ENCODE data around the gene KPNA6.

GRCh38 chr1:32106663-32107275 is 1.1 kb upstream of the KPNA6 start:
- TF ChIP-seq SIN3A (IDR thresholded peaks at IDR 0.05; ENCODE audit: low read depth) (no peak), YY1 (IDR thresholded peaks at IDR 0.05; ENCODE audit: extremely low read depth, insufficient replicate concordance, low read depth, low read length) (no peak), POLR2A (IDR thresholded peaks at IDR 0.05; ENCODE audit: borderline replicate concordance, extremely low read depth, insufficient read depth, insufficient read length) (no peak), EZH2phosphoT487 (IDR thresholded peaks at IDR 0.05; ENCODE audit: borderline replicate concordance) (no peak), RAD21 (IDR thresholded peaks at IDR 0.05; ENCODE audit: low read depth) (no peak), SP1 (IDR thresholded peaks at IDR 0.05; ENCODE audit: low read depth) (no peak)
- TF ChIP-seq, protein P1, sequence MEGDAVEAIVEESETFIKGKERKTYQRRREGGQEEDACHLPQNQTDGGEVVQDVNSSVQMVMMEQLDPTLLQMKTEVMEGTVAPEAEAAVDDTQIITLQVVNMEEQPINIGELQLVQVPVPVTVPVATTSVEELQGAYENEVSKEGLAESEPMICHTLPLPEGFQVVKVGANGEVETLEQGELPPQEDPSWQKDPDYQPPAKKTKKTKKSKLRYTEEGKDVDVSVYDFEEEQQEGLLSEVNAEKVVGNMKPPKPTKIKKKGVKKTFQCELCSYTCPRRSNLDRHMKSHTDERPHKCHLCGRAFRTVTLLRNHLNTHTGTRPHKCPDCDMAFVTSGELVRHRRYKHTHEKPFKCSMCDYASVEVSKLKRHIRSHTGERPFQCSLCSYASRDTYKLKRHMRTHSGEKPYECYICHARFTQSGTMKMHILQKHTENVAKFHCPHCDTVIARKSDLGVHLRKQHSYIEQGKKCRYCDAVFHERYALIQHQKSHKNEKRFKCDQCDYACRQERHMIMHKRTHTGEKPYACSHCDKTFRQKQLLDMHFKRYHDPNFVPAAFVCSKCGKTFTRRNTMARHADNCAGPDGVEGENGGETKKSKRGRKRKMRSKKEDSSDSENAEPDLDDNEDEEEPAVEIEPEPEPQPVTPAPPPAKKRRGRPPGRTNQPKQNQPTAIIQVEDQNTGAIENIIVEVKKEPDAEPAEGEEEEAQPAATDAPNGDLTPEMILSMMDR (IDR thresholded peaks at IDR 0.05 in 2 of 3, conservative IDR thresholded peaks at IDR 0.05 in 1 of 3; ENCODE audit: borderline replicate concordance in 1 of 3, insufficient read depth in 1 of 3, low read depth in 2 of 3, low read length in 2 of 3) = no peak
- TF ChIP-seq, protein P2, sequence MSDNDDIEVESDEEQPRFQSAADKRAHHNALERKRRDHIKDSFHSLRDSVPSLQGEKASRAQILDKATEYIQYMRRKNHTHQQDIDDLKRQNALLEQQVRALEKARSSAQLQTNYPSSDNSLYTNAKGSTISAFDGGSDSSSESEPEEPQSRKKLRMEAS (IDR thresholded peaks at IDR 0.05) = no peak
